HG03196 (cell line): ENCODE measurements around the gene OSBPL5.

Experiments
- ATAC-seq: cut with Tn5 transposase; IDR thresholded peaks from one replicate; pipeline ENCODE4 v1.9.1; 2021; ENCODE audit not compliant: unreplicated experiment

The OSBPL5 gene

DNA sequence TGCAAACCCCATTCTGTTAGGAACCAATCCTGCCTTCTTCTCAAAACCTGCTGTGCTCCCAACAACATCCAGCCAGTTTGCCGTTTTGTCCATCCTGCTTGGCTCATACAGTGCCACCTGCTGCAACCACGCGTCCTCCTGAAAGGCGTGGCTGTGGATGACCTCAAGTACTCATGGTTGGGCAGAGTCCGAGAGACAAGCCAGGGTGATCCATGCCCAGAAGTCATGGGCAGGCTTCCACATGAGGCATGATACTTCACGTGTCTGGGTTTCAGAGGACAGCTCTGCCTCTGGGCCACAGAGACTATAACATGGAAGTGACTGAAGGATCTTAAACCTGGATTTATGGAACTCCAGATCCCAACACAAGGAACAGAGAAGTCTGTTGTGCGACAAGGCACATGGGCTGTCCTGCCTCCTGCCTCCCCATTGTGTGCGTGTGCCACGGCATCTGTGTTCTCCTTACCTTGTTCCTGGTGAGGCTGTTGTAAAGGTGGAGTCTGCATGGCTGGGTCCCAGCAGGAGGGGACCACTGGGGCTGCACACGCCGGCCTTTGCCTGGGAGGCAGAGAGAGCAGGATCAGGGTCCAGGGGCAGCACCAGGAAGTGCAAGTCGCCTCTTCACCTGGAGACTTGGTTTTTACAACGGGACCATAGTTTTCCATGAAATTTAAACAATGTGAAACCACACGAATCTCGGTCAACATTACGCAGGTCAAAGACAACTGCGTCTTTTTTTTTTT is 123.2 kb downstream of the OSBPL5 start:
- ATAC-seq: no peak

DNA sequence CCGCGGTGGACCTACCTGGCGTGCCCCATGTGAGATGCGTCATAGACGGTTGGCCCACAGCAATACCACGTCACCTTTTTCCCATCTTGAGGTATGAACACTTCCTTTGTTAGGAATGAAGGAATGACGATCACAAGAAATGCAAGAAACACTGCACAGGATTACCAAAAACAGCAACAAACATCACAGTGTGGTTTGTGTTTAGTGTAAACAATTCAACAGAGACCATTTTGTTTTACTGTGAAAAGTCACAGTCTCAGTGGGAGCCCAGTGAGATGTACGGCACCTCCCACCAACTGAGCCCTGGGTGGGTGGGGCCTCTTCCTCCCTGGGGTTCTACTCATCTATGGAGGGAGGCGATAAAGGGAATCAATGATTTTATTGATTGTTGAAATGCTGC is 124.2 kb downstream of the OSBPL5 start:
- no peak for ATAC-seq

DNA sequence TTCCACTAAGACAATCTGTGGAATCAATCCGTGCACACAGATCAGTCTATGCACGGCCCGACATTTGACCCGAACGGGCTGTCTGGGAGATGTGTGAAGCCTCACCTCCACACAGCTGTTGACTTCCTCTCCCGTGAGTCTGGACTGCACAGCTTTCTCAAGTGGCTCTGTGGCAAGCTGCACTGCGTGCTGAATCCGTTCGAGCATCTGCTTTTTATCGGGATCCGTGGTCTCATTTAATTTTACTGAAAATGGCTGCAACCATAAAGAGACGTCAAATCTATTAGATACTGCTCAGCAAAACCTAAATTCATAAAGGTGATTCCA is 127.2 kb downstream of the OSBPL5 start:
- no peak for ATAC-seq
